IMR-90 (cell line): ENCODE measurements around the gene DHRS12. TPM values are rescaled to one million over a fixed set of nuclear protein-coding genes. Genes with fewer than 3 reads are reported as not detected.

ENCODE experiments used
- ATAC-seq: fragments of 200-7000 bp; cut with Tn5 transposase; 2 replicates; pipeline ENCODE4 v1.9.1; 2020; ENCODE audit warnings: low read depth, mild to moderate bottlenecking, moderate library complexity
- BruUV-seq: library from RNA; stranded (reverse); fragments of 400-500 nt; replicated peaks from 2 replicates; lab custom pipeline; 2021; lab: Mats Ljungman, UMichigan
- CTCF ChIA-PET: fragments of 300-600 bp; formaldehyde crosslinking; extraction: SDS; loops from one replicate; lab custom pipeline; 2021; ENCODE audit warnings: antibody characterized with exemption; lab: Yijun Ruan, JAX
- POLR2A ChIA-PET: fragments of 300-600 bp; sonication (Branson Sonifier 250); formaldehyde crosslinking; loops from one replicate; lab custom pipeline; 2022; ENCODE audit warnings: antibody characterized with exemption; ENCODE audit not compliant: unreplicated experiment; lab: Charles Lee
- DNase-seq: peaks from one replicate; pipeline ENCODE4 v3.0.0; 2013
- H2AFZ ChIP-seq: replicated peaks from 2 replicates; pipeline ENCODE3; 2013; ENCODE audit warnings: low read length, mild to moderate bottlenecking; ENCODE audit not compliant: poor library complexity
- H2AK5ac ChIP-seq: 2 replicates; pipeline ENCODE4 v1.6.1; 2013; ENCODE audit warnings: low read depth, low read length, inconsistent platforms
- H2AK9ac ChIP-seq: replicated peaks from 2 replicates; pipeline ENCODE3; 2013; ENCODE audit warnings: mild to moderate bottlenecking, low read depth, low read length, moderate library complexity; ENCODE audit not compliant: poor library complexity
- H2BK120ac ChIP-seq: 2 replicates; pipeline ENCODE4 v1.6.1; 2013; ENCODE audit warnings: low read depth, low read length, inconsistent platforms
- H2BK15ac ChIP-seq: 3 replicates; pipeline ENCODE4 v1.6.1; 2013; ENCODE audit warnings: low read depth, low read length, inconsistent platforms
- H2BK20ac ChIP-seq: 2 replicates; pipeline ENCODE4 v1.6.1; 2013; ENCODE audit warnings: low read depth, mild to moderate bottlenecking, inconsistent platforms, low read length, moderate library complexity
- H2BK5ac ChIP-seq: 2 replicates; pipeline ENCODE4 v1.6.1; 2013; ENCODE audit warnings: mild to moderate bottlenecking, low read depth, low read length, inconsistent platforms; ENCODE audit not compliant: poor library complexity, severe bottlenecking
- H3K14ac ChIP-seq: replicated peaks from 2 replicates; pipeline ENCODE4 v1.6.1; 2013; ENCODE audit warnings: low read depth, low read length, inconsistent platforms
- H3K18ac ChIP-seq: 2 replicates; pipeline ENCODE4 v1.6.1; 2013; ENCODE audit warnings: low read depth, low read length, control low read depth
- H3K23ac ChIP-seq: 2 replicates; pipeline ENCODE4 v1.6.1; 2013; ENCODE audit warnings: low read depth, low read length, inconsistent platforms
- H3K27ac ChIP-seq: 2 replicates; pipeline ENCODE4 v1.5.1; 2013; ENCODE audit warnings: mild to moderate bottlenecking, control low read depth, low read length; ENCODE audit not compliant: insufficient read depth
- H3K27me3 ChIP-seq: 2 replicates; pipeline ENCODE4 v1.6.1; 2013; ENCODE audit warnings: low read length; ENCODE audit not compliant: control insufficient read depth, insufficient read depth
- H3K36me3 ChIP-seq: 2 replicates; pipeline ENCODE4 v1.6.1; 2013; ENCODE audit warnings: low read length, mixed read lengths; ENCODE audit not compliant: control insufficient read depth, insufficient read depth
- H3K4ac ChIP-seq: 2 replicates; pipeline ENCODE4 v1.6.1; 2013; ENCODE audit warnings: low read depth, low read length, inconsistent platforms
- H3K4me1 ChIP-seq: 2 replicates; pipeline ENCODE4 v1.6.1; 2013; ENCODE audit warnings: low read length, mixed read lengths; ENCODE audit not compliant: control insufficient read depth, insufficient read depth
- H3K4me2 ChIP-seq: 2 replicates; pipeline ENCODE4 v1.6.1; 2013; ENCODE audit warnings: low read depth, mild to moderate bottlenecking, control low read depth, low read length, moderate library complexity
- H3K4me3 ChIP-seq: 2 replicates; pipeline ENCODE4 v1.5.1; 2013; ENCODE audit warnings: low read depth, mild to moderate bottlenecking, control low read depth, low read length, moderate library complexity; ENCODE audit not compliant: insufficient read depth
- H3K56ac ChIP-seq: 2 replicates; pipeline ENCODE4 v1.6.1; 2013; ENCODE audit warnings: low read length, inconsistent platforms; ENCODE audit not compliant: insufficient read depth; ENCODE audit errors: extremely low read depth
- H3K79me1 ChIP-seq, 2 experiments: 2 replicates each; pipeline ENCODE4 v1.6.1; 2013; ENCODE audit warnings: low read length in 2 of 2, inconsistent platforms in 1 of 2, low read depth in 1 of 2
- H3K9ac ChIP-seq: 2 replicates; pipeline ENCODE4 v1.6.1; 2013; ENCODE audit warnings: low read depth, low read length, control low read depth
- H3K9me1 ChIP-seq: 2 replicates; pipeline ENCODE4 v1.6.1; 2013; ENCODE audit warnings: low read length, inconsistent platforms; ENCODE audit not compliant: insufficient read depth
- H3K9me3 ChIP-seq: 2 replicates; pipeline ENCODE4 v1.6.1; 2013; ENCODE audit warnings: low read length; ENCODE audit not compliant: control insufficient read depth, insufficient read depth
- H4K20me1 ChIP-seq: 2 replicates; pipeline ENCODE4 v1.6.1; 2013; ENCODE audit warnings: low read length, inconsistent platforms; ENCODE audit not compliant: insufficient read depth
- H4K5ac ChIP-seq: 2 replicates; pipeline ENCODE4 v1.6.1; 2013; ENCODE audit warnings: mild to moderate bottlenecking, low read depth, low read length, control low read depth
- H4K8ac ChIP-seq, 2 experiments: 2 replicates each; pipeline ENCODE4 v1.6.1; 2013; ENCODE audit warnings: low read depth in 2 of 2, low read length in 2 of 2, control low read depth in 1 of 2, inconsistent platforms in 1 of 2
- H4K91ac ChIP-seq: 2 replicates; pipeline ENCODE4 v1.6.1; 2013; ENCODE audit warnings: low read depth, low read length, inconsistent platforms; ENCODE audit not compliant: insufficient read depth
- BHLHE40 ChIP-seq: fragments of 150-350 bp; IDR thresholded peaks from 2 replicates; pipeline ENCODE4 v1.6.1; 2016; ENCODE audit warnings: mild to moderate bottlenecking, low read depth, low read length
- CEBPB ChIP-seq: IDR thresholded peaks from 2 replicates; pipeline ENCODE4 v1.6.1; 2012; ENCODE audit warnings: low read depth, low read length, improper control_type of control experiment
- CHD1 ChIP-seq: IDR thresholded peaks from 2 replicates; pipeline ENCODE4 v1.6.1; 2012; ENCODE audit warnings: low read depth, low read length, improper control_type of control experiment
- FOS ChIP-seq: fragments of 150-350 bp; IDR thresholded peaks from 2 replicates; pipeline ENCODE4 v1.6.1; 2016; ENCODE audit warnings: low read depth, low read length
- MAFK ChIP-seq: IDR thresholded peaks from 2 replicates; pipeline ENCODE4 v1.6.1; 2012; ENCODE audit warnings: low read depth, low read length, improper control_type of control experiment
- MAZ ChIP-seq: IDR thresholded peaks from 2 replicates; pipeline ENCODE4 v1.6.1; 2012; ENCODE audit warnings: low read depth, mild to moderate bottlenecking, low read length, improper control_type of control experiment, moderate library complexity, borderline replicate concordance
- MXI1 ChIP-seq: IDR thresholded peaks from 2 replicates; pipeline ENCODE4 v1.6.1; 2012; ENCODE audit warnings: low read depth, mild to moderate bottlenecking, low read length, moderate library complexity, borderline replicate concordance
- NFE2L2 ChIP-seq: fragments of 150-350 bp; IDR thresholded peaks from 2 replicates; pipeline ENCODE4 v1.6.1; 2016; ENCODE audit warnings: low read depth, mild to moderate bottlenecking, low read length
- RAD21 ChIP-seq: IDR thresholded peaks from 2 replicates; pipeline ENCODE4 v1.6.1; 2012; ENCODE audit warnings: low read length, improper control_type of control experiment
- RCOR1 ChIP-seq: IDR thresholded peaks from 2 replicates; pipeline ENCODE4 v1.6.1; 2012; ENCODE audit warnings: mild to moderate bottlenecking, low read length, improper control_type of control experiment; ENCODE audit not compliant: insufficient replicate concordance
- RFX5 ChIP-seq: IDR thresholded peaks from 2 replicates; pipeline ENCODE4 v1.8.0; 2012; ENCODE audit warnings: low read depth, mild to moderate bottlenecking, low read length, moderate library complexity
- SMC3 ChIP-seq: fragments of 150-350 bp; IDR thresholded peaks from 2 replicates; pipeline ENCODE4 v1.6.1; 2016; ENCODE audit warnings: low read depth, mild to moderate bottlenecking, antibody characterized with exemption, low read length, moderate library complexity
- WGBS, 2 experiments: methylation state at CpG; one replicate each; pipeline versions ENCODE4 v1.1.5 to v1.1.7; 2013; ENCODE audit warnings: missing lambda C conversion rate in 2 of 2; ENCODE audit not compliant: insufficient read length in 1 of 2; ENCODE audit errors: extremely low coverage in 2 of 2; 5-methylcytosine and 5-hydroxymethylcytosine counted together
- dilution Hi-C: fragments of 300-500 bp; cut with HindIII; formaldehyde crosslinking; loops from one replicate; pipeline ENCODE4 v1.14.3; 2018; ENCODE audit warnings: low sequenced_read_pairs; ENCODE audit not compliant: unreplicated experiment
- in situ Hi-C: fragments of 300-500 bp; cut with MboI; formaldehyde crosslinking; loops from 3 replicates; pipeline ENCODE4 v1.14.3; 2019; ENCODE audit warnings: low sequenced_read_pairs, inconsistent platforms, mixed read lengths
- intact Hi-C: fragments of 100-400 bp; cut with micrococcal nuclease; formaldehyde crosslinking; loops from 2 replicates; pipeline ENCODE4 v1.10.0; 2022
- polyA plus RNA-seq, 3 experiments: library from polyadenylated mRNA; depleted of rRNA; stranded (reverse); fragments of >200 nt; gene quantifications; 2 replicates each; pipeline ENCODE4 v1.2.3, GENCODE V29; 2012; ENCODE audit warnings: low replicate concordance in 1 of 3
- total RNA-seq: library from RNA; depleted of rRNA; stranded (reverse); fragments of >200 nt; gene quantifications from 2 replicates; pipeline ENCODE4 v1.2.3, GENCODE V29; 2012
- TF ChIP-seq, protein P1 (sequence below): conservative IDR thresholded peaks from 2 replicates; pipeline ENCODE4 v1.5.1; 2012; ENCODE audit warnings: mild to moderate bottlenecking, low read depth, low read length, improper control_type of control experiment

DHRS12 gene
- total and polyA plus RNA-seq, 2 of the 4 experiments (the other 2 are of a cell fraction): 1.3 to 1.6 TPM

DNA sequence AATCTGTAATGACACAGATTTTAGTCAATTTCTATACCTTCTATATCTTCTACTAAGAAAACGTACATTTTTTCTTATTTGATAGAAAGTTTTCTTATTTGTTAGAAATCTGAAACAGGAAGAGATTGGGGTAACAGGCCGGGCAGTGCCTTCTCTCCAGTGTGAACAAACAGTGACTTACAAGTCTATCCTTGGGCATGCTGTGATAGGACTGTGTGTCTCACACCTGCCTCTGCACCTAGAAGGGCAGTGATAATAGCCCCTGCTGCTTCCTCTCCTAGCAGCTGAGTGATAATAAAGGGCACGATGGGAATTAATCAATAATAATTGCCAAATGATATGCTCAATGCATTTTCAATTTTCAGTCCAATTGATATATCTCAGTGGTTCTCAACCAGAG lies 39.6 kb upstream of the DHRS12 start:
- Histone ChIP-seq H3K4me3 (no peak overlapping the region), H2BK20ac (no peak overlapping the region), H3K14ac (no peak overlapping the region), H3K27ac (no peak overlapping the region), H3K9me3 (no peaks in the 10 kb centered on the region), H4K20me1 (no peaks in the 10 kb centered on the region), H3K4me2 (no peak overlapping the region), H2AK5ac (no peak overlapping the region), H3K4me1 (no peaks in the 10 kb centered on the region), H2AK9ac (no peak overlapping the region), H2BK15ac (no peak overlapping the region), H3K9ac (no peak overlapping the region), H4K5ac (no peak overlapping the region), H4K91ac (no peak overlapping the region), H2AFZ (no peak overlapping the region), H4K8ac (no peak overlapping the region), H3K18ac (no peak overlapping the region), H3K9me1 (no peaks in the 10 kb centered on the region), H3K23ac (no peak overlapping the region), H3K56ac (no peak overlapping the region), H2BK5ac (no peak overlapping the region), H3K79me1 (no peaks in the 10 kb centered on the region), H2BK120ac (no peak overlapping the region), H3K27me3 (peaks cover 32% of the 10 kb centered on the region), H3K4ac (no peak overlapping the region), H3K36me3 (no peaks in the 10 kb centered on the region)
- no TSS peak for BruUV-seq
- DNase-seq: no peak
- dilution Hi-C loops: no loop called here
- no CpG with 5 or more reads among the region's 3 CpGs for WGBS, 2 experiments
- in situ Hi-C loops: no loop called here
- no peak for ATAC-seq
- POLR2A ChIA-PET: no interaction called here
- intact Hi-C loops: no loop called here
- no peak for TF ChIP-seq MAFK
- no peak for TF ChIP-seq MXI1
- TF ChIP-seq, protein P1, sequence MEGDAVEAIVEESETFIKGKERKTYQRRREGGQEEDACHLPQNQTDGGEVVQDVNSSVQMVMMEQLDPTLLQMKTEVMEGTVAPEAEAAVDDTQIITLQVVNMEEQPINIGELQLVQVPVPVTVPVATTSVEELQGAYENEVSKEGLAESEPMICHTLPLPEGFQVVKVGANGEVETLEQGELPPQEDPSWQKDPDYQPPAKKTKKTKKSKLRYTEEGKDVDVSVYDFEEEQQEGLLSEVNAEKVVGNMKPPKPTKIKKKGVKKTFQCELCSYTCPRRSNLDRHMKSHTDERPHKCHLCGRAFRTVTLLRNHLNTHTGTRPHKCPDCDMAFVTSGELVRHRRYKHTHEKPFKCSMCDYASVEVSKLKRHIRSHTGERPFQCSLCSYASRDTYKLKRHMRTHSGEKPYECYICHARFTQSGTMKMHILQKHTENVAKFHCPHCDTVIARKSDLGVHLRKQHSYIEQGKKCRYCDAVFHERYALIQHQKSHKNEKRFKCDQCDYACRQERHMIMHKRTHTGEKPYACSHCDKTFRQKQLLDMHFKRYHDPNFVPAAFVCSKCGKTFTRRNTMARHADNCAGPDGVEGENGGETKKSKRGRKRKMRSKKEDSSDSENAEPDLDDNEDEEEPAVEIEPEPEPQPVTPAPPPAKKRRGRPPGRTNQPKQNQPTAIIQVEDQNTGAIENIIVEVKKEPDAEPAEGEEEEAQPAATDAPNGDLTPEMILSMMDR: no peak
- TF ChIP-seq CEBPB: no peak
- TF ChIP-seq BHLHE40: no peak
- TF ChIP-seq RFX5: no peak
- TF ChIP-seq CHD1: no peak
- TF ChIP-seq FOS: no peak
- TF ChIP-seq MAZ: no peak
- TF ChIP-seq SMC3: no peak
- no peak for TF ChIP-seq NFE2L2
- no peak for TF ChIP-seq RCOR1
- TF ChIP-seq RAD21: no peak
- CTCF ChIA-PET: no interaction called here
